PC-3 (cell line): ENCODE data around the gene TEDC1.

ENCODE experiments used
- CTCF ChIP-seq: fragments of 300-600 bp; sonication (generic); conservative IDR thresholded peaks from 2 replicates; pipeline ENCODE4 v1.5.1; 2017; ENCODE audit warnings: antibody characterized with exemption, low read depth, mild to moderate bottlenecking, low read length
- EZH2 ChIP-seq: fragments of 300-600 bp; sonication (generic); IDR thresholded peaks from one replicate; pipeline ENCODE4 v1.6.1; 2017; ENCODE audit warnings: antibody characterized with exemption, mild to moderate bottlenecking, low read length; ENCODE audit not compliant: unreplicated experiment
- EZH2phosphoT487 ChIP-seq: fragments of 300-600 bp; sonication (generic); IDR thresholded peaks from 2 replicates; pipeline ENCODE4 v1.6.1; 2018; ENCODE audit warnings: mild to moderate bottlenecking, antibody characterized with exemption, low read length, borderline replicate concordance

DNA sequence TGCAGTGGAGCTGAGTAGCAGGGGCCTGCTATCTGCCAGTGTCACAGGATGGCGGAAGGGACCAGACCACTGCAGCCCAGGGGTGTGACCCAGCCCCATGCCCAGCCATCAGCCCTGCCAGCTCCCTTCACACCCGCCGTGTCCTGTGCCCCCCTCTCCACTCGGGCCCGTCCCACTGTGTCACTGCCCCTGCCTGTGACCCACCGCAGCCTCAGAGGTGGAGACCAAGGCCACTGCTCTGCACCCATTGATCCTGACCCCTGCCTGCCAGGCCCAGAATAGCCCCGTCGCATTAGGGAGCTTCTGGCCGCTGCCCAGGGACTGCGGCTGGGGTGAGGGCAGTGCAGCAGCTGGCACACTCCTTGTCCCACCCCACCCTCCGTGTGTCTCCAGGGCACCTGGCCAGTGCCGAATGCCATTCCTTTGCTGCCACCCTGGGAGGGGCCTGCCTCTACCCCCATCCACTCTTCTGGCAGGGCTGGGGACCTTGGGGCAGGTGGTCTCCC is 18.5 kb upstream of the TEDC1 start:
- TF ChIP-seq CTCF: no peak
- TF ChIP-seq EZH2phosphoT487: no peak
- no peak for TF ChIP-seq EZH2
